Activated CD4-positive, alpha-beta T cell treated with anti-CD3 and anti-CD28 coated beads for 36 hours (primary cell): ENCODE measurements around the gene CACNA2D3. TPM values are rescaled to one million over a fixed set of nuclear protein-coding genes. Genes with fewer than 3 reads are reported as not detected.
"Not testable (repeated sequence)": the region's sequence is repeated elsewhere in the genome, so short reads cannot be mapped to it uniquely, and the experiment has no call there.

ENCODE experiments used
- ATAC-seq: fragments of 200-7000 bp; cut with Tn5 transposase; one replicate; pipeline ENCODE4 v1.10.0; 2021; ENCODE audit warnings: mild to moderate bottlenecking, moderate library complexity
- CTCF ChIA-PET: fragments of 350-600 bp; sonication (Branson Sonifier 250); formaldehyde crosslinking; loops from one replicate; lab custom pipeline; 2021; ENCODE audit warnings: antibody characterized with exemption; lab: Charles Lee
- POLR2A ChIA-PET: fragments of 350-600 bp; sonication (Branson Sonifier 250); formaldehyde crosslinking; loops from one replicate; lab custom pipeline; 2021; ENCODE audit warnings: antibody characterized with exemption, inconsistent platforms; lab: Charles Lee
- DNase-seq: peaks from one replicate; pipeline ENCODE4 v3.0.0-alpha.2; 2020
- H3K27ac Mint-ChIP-seq: one replicate; pipeline ENCODE4 v1.8.0; 2021; ENCODE audit warnings: mixed read lengths
- H3K27me3 Mint-ChIP-seq: one replicate; pipeline ENCODE4 v1.8.0; 2021; ENCODE audit warnings: mixed read lengths
- H3K36me3 Mint-ChIP-seq: one replicate; pipeline ENCODE4 v1.8.0; 2021; ENCODE audit warnings: low read depth, mixed read lengths
- H3K4me1 Mint-ChIP-seq: one replicate; pipeline ENCODE4 v1.8.0; 2021; ENCODE audit warnings: mixed read lengths
- H3K4me3 Mint-ChIP-seq: one replicate; pipeline ENCODE4 v1.8.0; 2021; ENCODE audit warnings: mild to moderate bottlenecking, moderate library complexity, mixed read lengths
- H3K9me3 Mint-ChIP-seq: one replicate; pipeline ENCODE4 v1.8.0; 2021; ENCODE audit warnings: low read depth, mixed read lengths
- intact Hi-C, 2 experiments: fragments of 100-400 bp; cut with DNase I in 1 of 2; cut with micrococcal nuclease in 1 of 2; formaldehyde crosslinking; loops; one replicate each; pipeline versions ENCODE4 v1.14.2 to v1.15.1; 2022 to 2024; cut with DNase I, micrococcal nuclease
- total RNA-seq, 2 experiments: library from RNA; stranded (reverse); gene quantifications; one replicate each; pipeline ENCODE4 v1.2.3, GENCODE V29; 2021

Gene CACNA2D3
- total RNA-seq, 2 experiments from 2014 or later, result not detected

- H3K9me3 Mint-ChIP-seq, result peaks cover 3% of the 10 kb centered on the region
- ChIA-PET POLR2A (interaction anchor here (0.6 kb wide), 1 partner anchor 79 kb away, joined by 3 read pairs; no protein-coding TSS in a partner anchor), CTCF (interaction anchor here (0.6 kb wide), 1 partner anchor 727 kb away, joined by 3 read pairs; no protein-coding TSS in a partner anchor)
- H3K27ac Mint-ChIP-seq, result no peak overlapping the region
- H3K4me3 Mint-ChIP-seq, result no peak overlapping the region
- DNase-seq, result no peak
- ATAC-seq, result no peak
- H3K27me3 Mint-ChIP-seq, result peaks cover 3% of the 10 kb centered on the region
- no peaks in the 10 kb centered on the region for H3K4me1 Mint-ChIP-seq
- H3K36me3 Mint-ChIP-seq, result no peaks in the 10 kb centered on the region
- intact Hi-C loops, result no loop called here
Observed at GRCh38 chr3:54608041-54608440, 485.7 kb downstream of the CACNA2D3 start.

- no peaks in the 10 kb centered on the region for H3K4me1 Mint-ChIP-seq
Observed at GRCh38 chr3:54619053-54619452, 496.7 kb downstream of the CACNA2D3 start.

DNA sequence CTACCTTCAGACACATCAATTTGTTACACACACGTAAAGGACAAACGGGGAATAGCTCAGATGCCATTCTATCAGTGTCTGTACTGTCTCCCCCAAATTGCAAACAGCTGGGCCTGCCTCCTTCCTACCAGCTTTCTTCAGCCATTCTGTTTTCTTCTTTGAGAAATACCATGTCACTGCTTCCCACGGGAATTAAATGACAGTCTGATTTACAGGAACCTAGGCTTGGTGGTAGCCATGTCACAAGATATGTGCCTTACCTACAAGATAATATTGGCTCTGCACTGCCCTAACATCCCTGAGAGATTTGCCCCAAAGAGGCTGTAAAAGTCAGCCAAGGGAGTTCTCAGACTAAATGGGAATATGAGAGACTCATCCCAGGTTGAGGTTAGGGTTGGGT is 497.2 kb downstream of the CACNA2D3 start:
- Mint-ChIP-seq H3K4me3 (no peak overlapping the region), H3K36me3 (no peaks in the 10 kb centered on the region), H3K9me3 (no peaks in the 10 kb centered on the region), H3K4me1 (no peaks in the 10 kb centered on the region), H3K27me3 (peaks cover 2% of the 10 kb centered on the region), H3K27ac (no peak overlapping the region)
- intact Hi-C loops, result no loop called here
- ATAC-seq (no peak), DNase-seq (no peak)
- ChIA-PET CTCF (interaction anchor here (0.6 to 0.7 kb wide), 2 partner anchors 489 to 1147 kb away, joined by 3 to 4 read pairs; no protein-coding TSS in a partner anchor), POLR2A (no interaction called here)

More at GRCh38 chr3:54619053-54619452, 496.7 kb downstream of the CACNA2D3 start:
- POLR2A ChIA-PET, result no interaction called here
- CTCF ChIA-PET, result no interaction called here
- H3K27me3 Mint-ChIP-seq, result peaks cover 2% of the 10 kb centered on the region
- H3K4me3 Mint-ChIP-seq, result no peak overlapping the region
- no peak overlapping the region for H3K27ac Mint-ChIP-seq
- no peaks in the 10 kb centered on the region for H3K36me3 Mint-ChIP-seq
- intact Hi-C loops, result no loop called here
- DNase-seq (no peak), ATAC-seq (no peak)
- no peaks in the 10 kb centered on the region for H3K9me3 Mint-ChIP-seq

GRCh38 chr3:54621184-54621583 is 498.8 kb downstream of the CACNA2D3 start:
- intact Hi-C loops, result no loop called here
- no peaks in the 10 kb centered on the region for H3K36me3 Mint-ChIP-seq
- H3K27ac Mint-ChIP-seq, result no peak overlapping the region
- DNase-seq (no peak), ATAC-seq (no peak)
- POLR2A ChIA-PET, result interaction anchor here (0.6 kb wide), 1 partner anchor 368 kb away, joined by 4 read pairs; no protein-coding TSS in a partner anchor
- H3K9me3 Mint-ChIP-seq, result no peaks in the 10 kb centered on the region
- CTCF ChIA-PET, result no interaction called here
- H3K4me1 Mint-ChIP-seq, result no peaks in the 10 kb centered on the region
- H3K27me3 Mint-ChIP-seq, result peaks cover 2% of the 10 kb centered on the region
- no peak overlapping the region for H3K4me3 Mint-ChIP-seq

DNA sequence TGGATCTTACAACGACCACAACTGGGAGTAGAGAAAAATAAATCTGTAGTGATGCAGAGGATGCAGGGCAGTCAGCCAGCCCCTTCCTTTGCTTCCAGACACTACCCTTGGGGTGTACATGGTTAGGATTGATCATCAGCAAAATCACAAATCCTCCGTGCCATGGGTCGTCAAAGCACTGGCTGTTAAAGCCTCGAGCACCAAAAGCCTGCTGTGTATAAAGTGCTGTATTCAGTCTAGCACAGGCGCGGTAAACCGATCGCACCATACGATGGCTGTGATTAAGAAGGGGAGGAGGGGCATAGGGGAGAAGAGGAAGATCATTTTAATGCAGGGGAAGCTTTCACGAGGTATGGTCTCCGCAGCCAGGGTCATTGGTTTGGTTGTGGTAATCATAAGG is 500.3 kb downstream of the CACNA2D3 start:
- intact Hi-C loops, result no loop called here
- Mint-ChIP-seq H3K27me3 (peaks cover 2% of the 10 kb centered on the region), H3K4me3 (no peak overlapping the region), H3K9me3 (no peaks in the 10 kb centered on the region), H3K27ac (no peak overlapping the region), H3K4me1 (no peaks in the 10 kb centered on the region), H3K36me3 (no peaks in the 10 kb centered on the region)
- ChIA-PET CTCF (no interaction called here), POLR2A (no interaction called here)
- DNase-seq (no peak), ATAC-seq (no peak)

DNA sequence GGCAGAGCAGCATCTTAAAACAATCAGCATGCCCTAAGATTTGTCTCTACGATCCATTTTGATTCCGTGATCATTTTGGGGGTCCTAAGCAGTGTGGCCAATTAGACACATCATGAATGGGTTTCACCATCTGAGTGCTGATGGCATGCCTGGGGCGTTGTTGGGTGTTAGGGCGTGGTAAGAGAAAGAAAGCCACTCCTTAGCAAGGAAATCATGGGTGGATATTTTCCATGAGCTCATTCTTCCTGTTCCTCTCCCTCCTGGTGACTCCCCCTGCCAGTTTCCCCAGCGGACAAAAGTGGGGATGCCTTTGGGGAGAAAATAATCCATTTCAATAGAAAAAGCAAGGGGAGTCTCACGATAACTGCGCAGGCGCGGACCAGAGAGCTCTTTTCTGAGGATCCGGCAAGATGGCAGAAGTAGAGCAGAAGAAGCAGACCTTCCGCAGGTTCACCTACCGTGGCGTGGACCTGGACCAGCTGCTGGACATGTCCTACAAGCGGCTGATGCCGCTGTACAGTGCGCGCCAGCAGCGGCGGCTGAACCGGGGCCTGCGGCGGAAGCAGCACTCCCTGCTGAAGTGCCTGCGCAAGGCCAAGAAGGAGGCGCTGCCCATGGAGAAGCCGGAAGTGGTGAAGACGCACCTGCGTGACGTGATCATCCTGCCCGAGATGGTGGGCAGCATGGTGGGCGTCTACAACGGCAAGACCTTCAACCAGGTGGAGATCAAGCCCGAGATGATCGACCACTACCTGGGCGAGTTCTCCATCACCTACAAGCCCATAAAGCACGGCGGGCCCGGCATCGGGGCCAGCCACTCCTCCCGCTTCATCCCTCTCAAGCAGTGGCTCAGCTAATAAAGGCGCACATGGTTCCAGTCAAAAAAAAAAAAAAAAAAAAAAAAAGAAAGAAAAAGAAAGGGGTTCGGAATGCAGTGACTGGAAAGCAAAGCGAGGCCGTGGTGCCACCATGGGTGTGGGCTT is 503.7 kb downstream of the CACNA2D3 start:
- Mint-ChIP-seq H3K36me3 (no peaks in the 10 kb centered on the region), H3K27ac (no peak overlapping the region), H3K4me1 (no peaks in the 10 kb centered on the region), H3K4me3 (no peak overlapping the region), H3K27me3 (no peaks in the 10 kb centered on the region), H3K9me3 (no peaks in the 10 kb centered on the region)
- intact Hi-C loops, result no loop called here
- no peak for DNase-seq
- ATAC-seq, result no peak
- CTCF ChIA-PET, result no interaction called here
- POLR2A ChIA-PET, result no interaction called here

GRCh38 chr3:54628888-54629441 is 506.6 kb downstream of the CACNA2D3 start:
- Mint-ChIP-seq H3K4me1 (no peaks in the 10 kb centered on the region), H3K27me3 (no peaks in the 10 kb centered on the region), H3K4me3 (no peak overlapping the region), H3K27ac (no peak overlapping the region), H3K9me3 (no peaks in the 10 kb centered on the region), H3K36me3 (no peaks in the 10 kb centered on the region)
- DNase-seq (no peak), ATAC-seq (no peak)
- ChIA-PET POLR2A (no interaction called here), CTCF (no interaction called here)
- intact Hi-C loops, result no loop called here

DNA sequence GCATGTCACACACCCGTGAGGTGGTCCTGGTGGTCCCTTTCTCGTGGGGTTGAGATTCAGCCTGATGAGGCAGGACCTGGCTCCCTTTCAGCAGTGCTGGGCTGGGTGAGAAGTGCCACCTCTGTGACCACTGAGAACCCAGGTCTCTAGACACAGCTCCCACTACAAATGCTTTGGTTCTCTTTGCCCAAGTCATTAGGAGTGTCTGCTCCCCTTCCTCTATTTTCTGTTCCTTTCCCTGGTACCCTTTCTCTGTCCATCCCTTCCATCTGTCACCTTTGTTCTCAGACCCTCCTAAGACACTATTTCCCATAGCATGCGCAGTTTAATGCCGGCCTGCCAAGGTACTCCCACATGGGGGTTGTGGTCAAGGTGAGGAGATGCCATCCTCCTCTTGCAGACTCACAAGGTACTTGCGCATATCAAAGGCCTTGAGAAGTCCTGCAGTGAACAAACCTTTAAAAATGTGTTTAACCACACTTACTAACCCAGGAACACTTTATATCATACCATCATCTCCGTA is 507.8 kb downstream of the CACNA2D3 start:
- intact Hi-C loops, result no loop called here
- Mint-ChIP-seq H3K27me3 (no peaks in the 10 kb centered on the region), H3K36me3 (no peaks in the 10 kb centered on the region), H3K4me1 (no peaks in the 10 kb centered on the region), H3K4me3 (no peak overlapping the region), H3K27ac (no peak overlapping the region), H3K9me3 (peaks cover 4% of the 10 kb centered on the region)
- ATAC-seq (no peak), DNase-seq (no peak)
- ChIA-PET CTCF (no interaction called here), POLR2A (no interaction called here)

DNA sequence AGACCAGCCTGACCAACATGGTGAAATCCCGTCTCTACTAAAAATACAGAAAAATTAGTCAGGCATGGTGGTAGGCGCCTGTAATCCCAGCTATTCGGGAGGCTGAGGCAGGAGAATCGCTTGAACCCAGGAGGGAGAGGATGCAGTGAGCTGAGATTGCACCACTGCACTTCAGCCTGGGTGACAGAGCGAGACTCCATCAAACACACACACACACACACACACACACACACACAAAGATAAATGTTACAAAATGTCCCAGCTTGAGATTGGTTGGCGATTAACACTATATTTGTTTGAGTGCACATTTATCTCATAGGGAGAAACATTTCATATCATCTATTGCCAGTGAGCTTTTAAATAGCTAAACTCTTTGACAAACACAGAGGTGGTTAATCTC is 508.6 kb downstream of the CACNA2D3 start:
- H3K4me1 Mint-ChIP-seq, H3K27me3 Mint-ChIP-seq, DNase-seq, POLR2A ChIA-PET, ATAC-seq, H3K36me3 Mint-ChIP-seq, H3K4me3 Mint-ChIP-seq, CTCF ChIA-PET, H3K27ac Mint-ChIP-seq, intact Hi-C loops, H3K9me3 Mint-ChIP-seq: not testable (repeated sequence)

DNA sequence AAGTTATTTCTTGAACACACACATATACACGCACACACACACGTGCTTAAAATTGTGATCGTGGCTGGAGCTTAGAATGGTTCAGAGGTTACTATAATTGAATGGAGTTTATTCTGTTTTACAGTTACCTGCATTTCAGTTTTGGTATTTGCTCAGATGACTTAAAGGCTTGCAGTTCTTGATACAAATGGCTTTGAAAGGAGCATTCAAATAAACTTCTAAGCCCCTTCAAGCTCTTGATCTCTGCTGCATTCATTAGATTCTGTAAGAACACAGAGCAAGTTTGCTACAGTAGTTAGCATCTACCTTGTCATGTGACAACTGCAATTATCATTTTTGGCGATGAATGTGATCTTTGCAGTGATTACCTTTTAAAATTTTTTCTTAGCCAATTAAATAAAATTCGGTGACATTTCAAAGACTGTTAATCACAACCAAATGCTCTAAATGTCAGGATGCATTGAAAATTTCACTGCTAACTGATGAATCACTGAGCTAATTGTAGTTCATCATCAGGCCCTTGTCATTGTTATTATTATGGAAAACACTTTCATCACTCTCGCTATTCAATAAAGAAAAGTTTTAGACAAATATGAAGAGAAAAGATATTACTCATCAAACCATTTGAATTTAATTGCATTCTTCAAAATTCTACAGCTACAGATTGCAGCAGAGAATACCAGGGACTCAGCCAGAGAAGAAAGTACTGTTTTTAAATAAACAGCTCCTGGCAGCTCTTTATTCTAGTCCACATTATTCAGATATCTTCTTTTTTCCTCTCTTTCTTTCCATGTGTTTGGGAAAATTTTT is 509.4 kb downstream of the CACNA2D3 start:
- H3K27me3 Mint-ChIP-seq, result no peaks in the 10 kb centered on the region
- ChIA-PET CTCF (no interaction called here), POLR2A (no interaction called here)
- no peaks in the 10 kb centered on the region for H3K4me1 Mint-ChIP-seq
- ATAC-seq (no peak), DNase-seq (no peak)
- no peak overlapping the region for H3K4me3 Mint-ChIP-seq
- peaks cover 4% of the 10 kb centered on the region for H3K9me3 Mint-ChIP-seq
- H3K36me3 Mint-ChIP-seq, result no peaks in the 10 kb centered on the region
- no peak overlapping the region for H3K27ac Mint-ChIP-seq
- intact Hi-C loops, result no loop called here

- H3K4me1 Mint-ChIP-seq, result no peaks in the 10 kb centered on the region
- no peak for DNase-seq
- no peak for ATAC-seq
- H3K27me3 Mint-ChIP-seq, result no peaks in the 10 kb centered on the region
- POLR2A ChIA-PET, result no interaction called here
- no peak overlapping the region for H3K4me3 Mint-ChIP-seq
- intact Hi-C loops, result no loop called here
- peaks cover 4% of the 10 kb centered on the region for H3K9me3 Mint-ChIP-seq
- H3K27ac Mint-ChIP-seq, result no peak overlapping the region
- no peaks in the 10 kb centered on the region for H3K36me3 Mint-ChIP-seq
- CTCF ChIA-PET, result no interaction called here
Observed at GRCh38 chr3:54632326-54632665, 509.9 kb downstream of the CACNA2D3 start.
